H1 (cell line): ENCODE results near the gene FOXN3. TPM values are rescaled to one million over a fixed set of nuclear protein-coding genes. Genes with fewer than 3 reads are reported as not detected.

Experiments
- CTCF ChIA-PET: fragments of 300-600 bp; sonication (Branson Sonifier 250); formaldehyde crosslinking; loops from one replicate; lab custom pipeline; 2021; ENCODE audit not compliant: partially characterized antibody; lab: Charles Lee
- POLR2A ChIA-PET: fragments of 300-600 bp; sonication (Branson Sonifier 250); formaldehyde crosslinking; loops from one replicate; lab custom pipeline; 2021; ENCODE audit warnings: inconsistent platforms; ENCODE audit not compliant: partially characterized antibody; lab: Charles Lee
- DNase-seq, 2 experiments: peaks; one replicate each; pipeline versions ENCODE4 v3.0.0 to v3.0.0-alpha.2; 2010 to 2022; ENCODE audit warnings: low spot score in 2 of 2, low read depth in 1 of 2, mixed read lengths in 1 of 2
- FAIRE-seq: peaks from 2 replicates; lab custom pipeline; 2011; peaks lifted over from hg19 to GRCh38; lab: Jason Lieb, UNC
- H2AFZ ChIP-seq: 2 replicates; pipeline ENCODE4 v1.8.1; 2012; ENCODE audit warnings: low read length, inconsistent platforms
- H2AK5ac ChIP-seq: 2 replicates; pipeline ENCODE4 v1.6.1; 2013; ENCODE audit warnings: low read depth, low read length
- H2BK120ac ChIP-seq: replicated peaks from 2 replicates; pipeline ENCODE3; 2013; ENCODE audit warnings: low read depth, low read length, inconsistent platforms
- H2BK12ac ChIP-seq: 2 replicates; pipeline ENCODE4 v1.6.1; 2013; ENCODE audit warnings: low read depth, low read length
- H2BK15ac ChIP-seq: 2 replicates; pipeline ENCODE4 v1.6.1; 2013; ENCODE audit warnings: low read length
- H2BK20ac ChIP-seq: 2 replicates; pipeline ENCODE4 v1.6.1; 2013; ENCODE audit warnings: low read length
- H2BK5ac ChIP-seq: 2 replicates; pipeline ENCODE4 v1.6.1; 2013; ENCODE audit warnings: low read depth, low read length
- H3K14ac ChIP-seq: 2 replicates; pipeline ENCODE4 v1.6.1; 2013; ENCODE audit warnings: inconsistent platforms; ENCODE audit not compliant: insufficient read length
- H3K18ac ChIP-seq: 2 replicates; pipeline ENCODE4 v1.6.1; 2013; ENCODE audit warnings: low read length; ENCODE audit errors: extremely low read depth
- H3K23ac ChIP-seq: 2 replicates; pipeline ENCODE4 v1.6.1; 2013; ENCODE audit warnings: inconsistent platforms; ENCODE audit not compliant: insufficient read length
- H3K23me2 ChIP-seq: 2 replicates; pipeline ENCODE4 v1.6.1; 2013; ENCODE audit warnings: low read depth, low read length
- H3K27ac ChIP-seq: 2 replicates; pipeline ENCODE4 v1.6.1; 2011; ENCODE audit warnings: low read depth, low read length, inconsistent platforms
- H3K27me3 ChIP-seq, 4 experiments: replicated peaks in 1 of 4; 1 replicate in 1 of 4; 2 replicates in 3 of 4; pipeline versions ENCODE4 v1.6.1 to v1.8.1; 2011 to 2013; ENCODE audit warnings: low read length in 3 of 4, mild to moderate bottlenecking in 3 of 4, inconsistent platforms in 2 of 4, mixed read lengths in 2 of 4, moderate library complexity in 1 of 4; ENCODE audit not compliant: control insufficient read depth in 3 of 4, insufficient read depth in 3 of 4; ENCODE audit errors: extremely low read depth in 1 of 4
- H3K36me3 ChIP-seq, 4 experiments: 2 replicates each; pipeline versions ENCODE4 v1.6.1 to v1.8.1; 2011 to 2013; ENCODE audit warnings: mild to moderate bottlenecking in 4 of 4, low read length in 3 of 4, moderate library complexity in 2 of 4, control low read depth in 1 of 4, inconsistent platforms in 1 of 4; ENCODE audit not compliant: insufficient read depth in 4 of 4, control insufficient read depth in 2 of 4
- H3K4ac ChIP-seq: replicated peaks from 2 replicates; pipeline ENCODE3; 2013; ENCODE audit warnings: low read length, low read depth, mixed read lengths, inconsistent platforms; ENCODE audit not compliant: insufficient read length
- H3K4me1 ChIP-seq, 4 experiments: replicated peaks in 1 of 4; 1 replicate in 1 of 4; 2 replicates in 3 of 4; pipeline versions ENCODE4 v1.6.1 to v1.8.1; 2011 to 2013; ENCODE audit warnings: low read length in 3 of 4, inconsistent platforms in 2 of 4, mixed read lengths in 1 of 4; ENCODE audit not compliant: insufficient read depth in 4 of 4, control insufficient read depth in 3 of 4
- H3K4me2 ChIP-seq, 2 experiments: 2 replicates each; pipeline versions ENCODE4 v1.6.1 to v1.8.1; 2011 to 2013; ENCODE audit warnings: low read depth in 2 of 2, low read length in 2 of 2, control low read depth in 1 of 2, inconsistent platforms in 1 of 2, mild to moderate bottlenecking in 1 of 2; ENCODE audit not compliant: insufficient read depth in 1 of 2
- H3K4me3 ChIP-seq, 4 experiments: fragments of 200-600, 300-600 bp in 1 of 4; sonication (generic), shearing (Covaris generic), sonication (Bioruptor Twin) in 1 of 4; 2 replicates each; pipeline versions ENCODE4 v1.5.1 to v1.8.1; 2011 to 2016; ENCODE audit warnings: low read length in 4 of 4, low read depth in 3 of 4, control low read depth in 2 of 4, inconsistent platforms in 2 of 4, mild to moderate bottlenecking in 2 of 4, mixed read lengths in 1 of 4, moderate library complexity in 1 of 4; ENCODE audit not compliant: insufficient read depth in 2 of 4; ENCODE audit errors: extremely low read depth in 1 of 4
- H3K56ac ChIP-seq: replicated peaks from 2 replicates; pipeline ENCODE3; 2013; ENCODE audit warnings: low read depth, mild to moderate bottlenecking, mixed read lengths, low read length, inconsistent platforms; ENCODE audit not compliant: insufficient read length
- H3K79me1 ChIP-seq: 2 replicates; pipeline ENCODE4 v1.6.1; 2013; ENCODE audit warnings: low read depth, low read length, control low read depth
- H3K79me2 ChIP-seq, 2 experiments: 2 replicates each; pipeline versions ENCODE4 v1.6.1 to v1.8.1; 2012 to 2013; ENCODE audit warnings: low read length in 2 of 2, mild to moderate bottlenecking in 2 of 2, inconsistent platforms in 1 of 2; ENCODE audit not compliant: insufficient read depth in 2 of 2, control insufficient read depth in 1 of 2
- H3K9ac ChIP-seq, 4 experiments: replicated peaks in 1 of 4; 1 replicate in 1 of 4; 2 replicates in 3 of 4; pipeline versions ENCODE4 v1.6.1 to v1.8.1; 2011 to 2013; ENCODE audit warnings: low read depth in 3 of 4, low read length in 3 of 4, control low read depth in 2 of 4, mild to moderate bottlenecking in 2 of 4, moderate library complexity in 2 of 4, inconsistent platforms in 1 of 4; ENCODE audit errors: extremely low read depth in 1 of 4
- H3K9me3 ChIP-seq, 2 experiments: 2 replicates each; pipeline versions ENCODE4 v1.6.1 to v1.8.1; 2012 to 2013; ENCODE audit warnings: mild to moderate bottlenecking in 2 of 2, moderate library complexity in 2 of 2, control low read depth in 1 of 2, inconsistent platforms in 1 of 2, low read depth in 1 of 2, low read length in 1 of 2, mixed read lengths in 1 of 2; ENCODE audit not compliant: insufficient read depth in 2 of 2
- H4K20me1 ChIP-seq, 2 experiments: replicated peaks in 1 of 2; 2 replicates each; pipeline versions ENCODE3 to v1.8.1; 2011 to 2013; ENCODE audit warnings: inconsistent platforms in 2 of 2, low read length in 2 of 2, mild to moderate bottlenecking in 1 of 2; ENCODE audit not compliant: insufficient read depth in 2 of 2, control insufficient read depth in 1 of 2
- H4K5ac ChIP-seq: 2 replicates; pipeline ENCODE4 v1.6.1; 2013; ENCODE audit warnings: low read length, low read depth, mixed read lengths, inconsistent platforms; ENCODE audit not compliant: insufficient read length
- H4K8ac ChIP-seq: 2 replicates; pipeline ENCODE4 v1.8.0; 2013; ENCODE audit warnings: mild to moderate bottlenecking, moderate library complexity, low read length, inconsistent platforms; ENCODE audit not compliant: insufficient read depth; ENCODE audit errors: extremely low read depth
- H4K91ac ChIP-seq: replicated peaks from 2 replicates; pipeline ENCODE3; 2013; ENCODE audit warnings: low read length, mixed read lengths, inconsistent platforms; ENCODE audit not compliant: insufficient read length
- BCL11A ChIP-seq, 2 experiments: IDR thresholded peaks; one replicate each; pipeline ENCODE4 v1.6.1; 2011; ENCODE audit warnings: low read depth in 2 of 2, low read length in 2 of 2, mild to moderate bottlenecking in 2 of 2
- CEBPB ChIP-seq: IDR thresholded peaks from 2 replicates; pipeline ENCODE4 v1.6.1; 2012; ENCODE audit warnings: low read depth, low read length
- CHD1 ChIP-seq: IDR thresholded peaks from 2 replicates; pipeline ENCODE4 v1.6.1; 2012; ENCODE audit warnings: low read depth, low read length, improper control_type of control experiment
- FOSL1 ChIP-seq: IDR thresholded peaks from 2 replicates; pipeline ENCODE4 v1.6.1; 2011; ENCODE audit warnings: mild to moderate bottlenecking, low read depth, low read length, moderate library complexity; ENCODE audit not compliant: insufficient read depth
- HDAC2 ChIP-seq, 2 experiments: fragments of 300-600 bp in 1 of 2; sonication (generic) in 1 of 2; IDR thresholded peaks; 2 replicates each; pipeline ENCODE4 v1.6.1; 2011 to 2012; ENCODE audit warnings: low read depth in 2 of 2, low read length in 2 of 2, mild to moderate bottlenecking in 2 of 2, moderate library complexity in 2 of 2, borderline replicate concordance in 1 of 2, inconsistent platforms in 1 of 2
- NANOG ChIP-seq: IDR thresholded peaks from 2 replicates; pipeline ENCODE4 v1.6.1; 2011; ENCODE audit warnings: low read length, low read depth, mild to moderate bottlenecking, inconsistent platforms; ENCODE audit not compliant: insufficient read depth, poor library complexity, severe bottlenecking
- RAD21 ChIP-seq, 2 experiments: IDR thresholded peaks in 1 of 2; conservative IDR thresholded peaks in 1 of 2; 2 replicates each; pipeline ENCODE4 v1.6.1; 2011; ENCODE audit warnings: low read depth in 2 of 2, low read length in 2 of 2, improper control_type of control experiment in 1 of 2, inconsistent platforms in 1 of 2, mild to moderate bottlenecking in 1 of 2, moderate library complexity in 1 of 2
- RBBP5 ChIP-seq: IDR thresholded peaks from 2 replicates; pipeline ENCODE4 v1.7.1; 2012; ENCODE audit warnings: low read depth, mild to moderate bottlenecking, inconsistent platforms, low read length, moderate library complexity, borderline replicate concordance
- SIN3A ChIP-seq, 2 experiments: IDR thresholded peaks in 1 of 2; conservative IDR thresholded peaks in 1 of 2; 2 replicates each; pipeline ENCODE4 v1.6.1; 2011 to 2012; ENCODE audit warnings: low read length in 2 of 2, improper control_type of control experiment in 1 of 2, low read depth in 1 of 2, mild to moderate bottlenecking in 1 of 2
- ZNF274 ChIP-seq: IDR thresholded peaks from 2 replicates; pipeline ENCODE4 v1.7.0; 2012; ENCODE audit warnings: low read length, borderline replicate concordance; ENCODE audit errors: extremely low read depth
- WGBS, 2 experiments: shearing (Covaris generic) in 1 of 2; methylation state at CpG; one replicate each; pipeline versions ENCODE4 v1.1.6 to v1.1.7; 2013 to 2015; ENCODE audit warnings: low lambda C conversion rate in 2 of 2, mixed read lengths in 2 of 2, inconsistent platforms in 1 of 2, low coverage in 1 of 2, missing lambda C conversion rate in 1 of 2; ENCODE audit not compliant: insufficient replicate concordance in 2 of 2, insufficient coverage in 1 of 2, insufficient read length in 1 of 2; ENCODE audit errors: extremely low coverage in 1 of 2, missing lambda C conversion rate in 1 of 2; 5-methylcytosine and 5-hydroxymethylcytosine counted together
- polyA plus RNA-seq, 7 experiments: library from polyadenylated mRNA; depleted of rRNA in 3 of 7; stranded (reverse) in 5 of 7; unstranded in 2 of 7; fragments of >200 nt in 5 of 7; fragments of 200-250 nt in 2 of 7; gene quantifications; 1 replicate in 5 of 7; 2 replicates in 1 of 7; 4 replicates in 1 of 7; pipeline versions ENCODE4 v1.2.1 to v1.2.3, GENCODE V29; 2011 to 2013; ENCODE audit warnings: missing spikeins in 2 of 7, mixed read lengths in 2 of 7
- total RNA-seq: library from RNA; stranded (reverse); fragmentation: NEBNext Ultra II Directional; extraction: Animal tissue kit (Norgen Biotek cat#: 25700); gene quantifications from 2 replicates; pipeline ENCODE4 v1.2.1, GENCODE V29; 2021

The FOXN3 gene
- total and polyA plus RNA-seq, 2 of the 8 experiments (the other 6 are each of a cell fraction or from before 2014, with no cell fraction given) = 52.6 to 178 TPM

DNA sequence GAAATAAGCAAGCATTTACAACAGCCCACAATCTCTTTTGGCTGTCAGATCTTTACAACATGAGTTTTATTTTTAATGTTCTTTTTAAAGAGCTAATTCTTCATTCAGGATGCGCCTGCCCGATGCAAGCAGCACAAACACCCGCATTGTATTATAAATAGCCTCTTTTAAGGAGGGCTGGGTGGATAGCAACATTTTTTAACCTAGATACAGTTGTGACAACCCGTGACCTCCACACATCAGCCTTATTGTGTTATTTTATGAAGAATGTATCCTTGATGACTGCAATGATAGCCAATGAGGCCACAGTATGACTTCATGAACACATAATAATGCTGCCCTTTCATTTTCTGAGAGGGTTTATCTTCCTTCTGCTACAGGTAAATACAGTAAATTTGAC, 173.7 kb downstream of the FOXN3 start:
- no peaks in the 10 kb centered on the region for H3K23me2 ChIP-seq
- no peak overlapping the region for H4K8ac ChIP-seq
- CTCF ChIA-PET = interaction anchor here (1.0 to 2.6 kb wide), 11 partner anchors 8 to 294 kb away, joined by 3 to 10 read pairs (median 6); no protein-coding TSS in a partner anchor
- no peak overlapping the region for H2AK5ac ChIP-seq
- H4K5ac ChIP-seq = no peak overlapping the region
- TF ChIP-seq RAD21 (IDR thresholded peaks at IDR 0.05 in 1 of 2, conservative IDR thresholded peaks at IDR 0.05 in 1 of 2; ENCODE audit: low read depth in 2 of 2, low read length in 2 of 2) = no peak
- no peak for TF ChIP-seq SIN3A (conservative IDR thresholded peaks at IDR 0.05 in 1 of 2, IDR thresholded peaks at IDR 0.05 in 1 of 2; ENCODE audit: low read depth in 1 of 2, low read length in 2 of 2)
- TF ChIP-seq CHD1 = no peak
- TF ChIP-seq RBBP5 = no peak
- no peak for TF ChIP-seq CEBPB
- no peak for TF ChIP-seq FOSL1
- no peak for TF ChIP-seq HDAC2 (IDR thresholded peaks at IDR 0.05; ENCODE audit: borderline replicate concordance in 1 of 2, low read depth in 2 of 2, low read length in 2 of 2)
- TF ChIP-seq NANOG = no peak
- no peak for TF ChIP-seq ZNF274
- no peak for TF ChIP-seq BCL11A (IDR thresholded peaks at IDR 0.05; ENCODE audit: low read depth in 2 of 2, low read length in 2 of 2)
- TF ChIP-seq, all 59 proteins: peak for 0
- Histone ChIP-seq H3K4me3 (no peak overlapping the region), H3K9ac (no peak overlapping the region), H3K4me2 (no peak overlapping the region; a peak in 1 of 4 replicates), H3K14ac (no peak overlapping the region), H3K27me3 (no peaks in the 10 kb centered on the region), H3K4me1 (peaks cover 6 to 17% (median 14%) of the 10 kb centered on the region in 4 experiments), H2BK5ac (no peak overlapping the region), H3K36me3 (peaks cover 0 to 4% (median 0%) of the 10 kb centered on the region in 4 experiments; a peak in 3 of 8 replicates), H3K56ac (no peak overlapping the region), H4K91ac (no peak overlapping the region), H3K79me2 (peaks cover 0 to 86% of the 10 kb centered on the region in 2 experiments; a peak in 2 of 4 replicates), H2BK120ac (no peak overlapping the region), H3K18ac (no peak overlapping the region), H3K23ac (no peak overlapping the region), H3K27ac (no peak overlapping the region), H3K4ac (no peak overlapping the region), H2AFZ (no peak overlapping the region), H4K20me1 (peaks cover 5 to 9% of the 10 kb centered on the region in 2 experiments), H2BK12ac (no peak overlapping the region), H2BK15ac (no peak overlapping the region), H2BK20ac (no peak overlapping the region), H3K9me3 (no peaks in the 10 kb centered on the region), H3K79me1 (peaks cover 15% of the 10 kb centered on the region)
- 83% methylated on average over 4 of the region's 4 CpGs; no CpG with 5 or more reads in 1 of the 2 experiments for WGBS, 2 experiments
- FAIRE-seq = no peak
- DNase-seq = no peak
- POLR2A ChIA-PET = no interaction called here
